ENCODE data around the gene DUS2.
"Not testable (repeated sequence)": the region's sequence is repeated elsewhere in the genome, so short reads cannot be mapped to it uniquely, and the experiment has no call there.

The DUS2 gene

DNA sequence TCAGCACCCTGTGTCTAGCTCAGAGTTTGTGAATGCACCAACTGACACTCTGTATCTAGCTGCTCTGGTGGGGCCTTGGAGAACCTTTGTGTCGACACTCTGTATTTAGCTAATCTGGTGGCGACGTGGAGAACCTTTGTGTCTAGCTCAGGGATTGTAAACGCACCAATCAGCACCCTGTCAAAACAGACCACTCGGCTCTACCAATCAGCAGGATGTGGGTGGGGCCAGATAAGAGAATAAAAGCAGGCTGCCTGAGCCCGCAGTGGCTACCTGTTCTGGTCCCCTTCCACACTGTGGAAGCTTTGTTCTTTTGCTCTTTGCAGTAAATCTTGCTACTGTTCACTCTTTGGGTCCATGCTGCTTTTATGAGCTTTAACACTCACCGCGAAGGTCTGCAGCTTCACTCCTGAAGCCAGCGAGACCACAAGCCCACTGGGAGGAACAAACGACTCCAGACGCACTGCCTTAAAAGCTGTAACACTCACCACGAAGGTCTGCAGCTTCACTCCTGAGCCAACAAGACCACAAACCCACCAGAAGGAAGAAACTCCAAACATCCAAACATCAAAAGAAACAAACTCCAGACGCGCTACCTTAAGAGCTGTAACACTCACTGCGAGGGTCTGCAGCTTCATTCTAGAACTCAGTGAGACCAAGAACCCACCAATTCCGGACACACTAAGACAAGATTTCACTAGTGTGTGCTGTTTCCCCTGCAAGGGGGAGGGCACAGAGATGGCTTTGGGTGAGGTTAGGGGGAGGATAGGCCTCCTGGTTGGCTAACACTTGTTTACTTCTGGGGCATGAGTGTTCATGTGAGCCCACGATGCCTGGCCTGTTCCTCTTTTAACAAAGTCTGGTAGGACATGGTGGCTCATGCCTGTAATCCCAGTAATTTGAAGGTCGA lies 24.1 kb upstream of the DUS2 start, which contains the start of gene DPEP2:
Gene DPEP2 (minus strand): TSS at position 706 of the 910 bp plus-strand sequence. CDS start 6,272 bp downstream, outside the sequence.
- peak; percentile 60 for DNase-seq

DNA sequence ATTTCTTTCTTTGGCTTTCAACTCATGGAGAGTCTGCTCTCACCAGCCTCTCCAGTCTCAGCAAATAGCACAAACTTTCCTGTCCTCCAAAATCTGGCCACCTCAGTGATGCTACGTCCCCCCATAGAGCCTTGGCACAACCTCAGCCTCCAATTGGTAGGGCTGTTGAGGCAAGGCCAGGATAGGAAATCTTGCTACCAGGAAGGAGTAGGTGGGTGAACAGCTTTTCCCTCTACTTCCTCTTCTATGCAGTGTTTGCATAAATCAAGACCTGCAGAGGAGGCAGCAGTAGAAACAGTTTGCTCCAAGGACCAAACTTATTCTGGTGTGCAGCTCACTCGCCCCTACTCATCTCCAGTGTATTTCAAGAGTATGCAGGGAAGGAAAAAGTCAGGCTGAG lies 23.1 kb upstream of the DUS2 start:
- no peak for DNase-seq

DNA sequence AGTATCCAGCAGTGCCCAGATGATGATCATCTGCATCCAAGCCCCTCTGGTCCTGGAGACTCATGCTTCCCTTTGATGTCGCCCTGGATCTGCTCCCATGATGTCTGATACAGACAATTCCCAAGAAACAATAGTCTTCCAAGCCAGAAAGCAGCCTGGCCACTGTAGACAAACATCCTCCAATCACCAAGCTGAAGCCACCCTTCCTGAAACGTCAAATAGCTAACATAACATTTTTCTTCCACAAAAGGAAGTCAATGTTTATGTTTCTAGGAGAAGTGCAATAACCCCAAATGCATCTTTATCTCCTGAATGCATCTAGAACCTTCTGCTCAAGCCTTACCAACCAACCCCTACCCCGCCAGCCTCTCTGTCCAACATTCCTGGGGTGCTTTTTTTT lies 22.6 kb upstream of the DUS2 start:
- DNase-seq = no peak

DNA sequence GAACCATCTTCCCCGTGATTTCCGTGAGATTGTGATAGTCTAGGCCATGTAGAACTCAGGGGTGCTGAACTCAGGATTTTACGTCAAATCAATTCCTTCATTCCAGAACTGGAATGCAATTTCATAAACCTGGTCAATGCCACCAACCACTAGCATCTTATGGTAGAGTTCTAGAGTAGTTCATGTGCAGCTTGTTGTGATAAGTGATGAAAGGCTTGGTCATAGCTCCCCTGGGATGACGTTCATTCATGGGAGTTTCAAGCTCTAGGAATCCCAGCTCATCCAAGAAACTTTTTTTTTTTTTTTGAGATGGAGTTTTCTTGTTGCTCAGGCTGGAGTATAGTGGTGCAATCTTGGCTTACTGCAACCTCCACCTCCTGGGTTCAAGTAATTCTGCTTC lies 20.1 kb upstream of the DUS2 start:
- DNase-seq = no peak

- no peak for DNase-seq
Measured at GRCh38 chr16:68005211-68005610, 17.9 kb upstream of the DUS2 start.

DNA sequence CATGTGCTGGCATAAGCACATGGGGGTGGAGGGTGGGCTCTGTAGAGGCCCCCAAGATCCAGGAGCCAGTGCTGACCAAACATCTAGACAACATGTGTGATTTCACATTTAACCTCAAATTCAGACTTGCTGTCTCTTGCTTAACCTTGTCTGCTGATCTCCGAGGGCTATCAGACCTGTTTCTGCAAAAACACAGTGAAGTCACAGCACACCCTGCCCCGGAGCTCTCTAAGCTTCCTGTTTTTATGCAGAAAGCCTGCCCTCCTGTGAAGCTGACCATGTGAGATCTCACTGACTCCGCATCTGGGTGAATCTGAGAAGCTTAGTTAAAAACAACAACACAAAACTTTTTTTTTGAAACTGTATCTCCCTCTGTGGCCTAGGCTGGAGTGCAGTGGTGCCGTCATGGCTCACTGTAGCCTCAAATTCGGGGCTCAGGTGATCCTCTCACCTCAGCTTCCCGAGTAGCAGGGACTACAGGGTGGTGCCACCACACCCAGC lies 17.2 kb upstream of the DUS2 start:
- peak; percentile 69 for DNase-seq

DNA sequence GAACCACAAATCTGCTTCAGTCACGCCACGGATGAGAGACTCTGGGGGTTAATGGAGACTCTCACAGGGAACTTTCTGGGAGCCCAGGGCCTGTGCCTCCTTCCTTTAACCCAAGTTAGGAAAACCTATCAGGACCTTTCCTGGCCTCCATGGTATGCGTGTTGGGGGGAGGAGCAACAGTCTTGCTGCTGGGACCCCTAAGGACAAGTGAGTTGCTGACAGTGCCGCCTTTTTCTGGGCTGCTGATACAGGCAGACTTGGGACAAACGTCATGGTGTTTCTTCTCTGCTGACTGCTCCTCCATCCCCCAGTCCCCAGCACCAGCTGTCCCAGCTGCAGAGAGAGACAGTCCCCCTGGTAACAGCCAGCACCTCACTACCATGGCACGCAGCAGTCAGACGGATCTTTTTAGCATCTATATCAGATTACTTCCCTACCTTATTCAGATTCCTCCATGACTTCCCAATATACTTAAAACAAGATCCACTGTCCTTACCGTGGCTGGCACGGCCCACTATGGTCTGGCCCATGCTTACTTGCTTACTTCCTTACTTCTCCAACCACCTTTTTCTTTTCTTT lies 13.8 kb upstream of the DUS2 start:
- DNase-seq = no peak

DNA sequence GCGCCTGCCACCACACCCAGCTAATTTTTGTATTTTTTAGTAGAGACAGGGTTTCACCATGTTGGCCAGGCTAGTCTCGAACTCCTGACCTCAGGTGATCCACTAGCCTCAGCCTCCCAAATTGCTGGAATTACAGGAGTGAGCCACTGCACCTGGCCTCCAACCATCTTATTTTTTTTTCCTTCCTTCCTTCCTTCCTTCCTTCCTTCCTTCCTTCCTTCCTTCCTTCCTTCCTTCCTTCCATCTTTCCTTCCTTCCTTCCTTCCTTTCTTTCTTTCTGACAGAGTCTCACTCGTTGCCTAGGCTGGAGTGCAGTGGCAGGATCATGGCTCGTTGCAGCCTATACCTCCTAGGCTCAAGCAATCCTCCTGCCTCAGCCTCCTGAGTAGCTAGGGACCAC lies 13.2 kb upstream of the DUS2 start:
- DNase-seq = not testable (repeated sequence)

GRCh38 chr16:68013440-68013839 lies 9.6 kb upstream of the DUS2 start:
- DNase-seq = no peak

- no peak for DNase-seq
Measured at GRCh38 chr16:68015681-68016080, 7.4 kb upstream of the DUS2 start, which contains the start of gene DPEP2NB. TSS of gene DPEP2NB (minus strand) at chr16:68015911. CDS start at chr16:68015770, 141 bp downstream.

- no peak for DNase-seq
Measured at GRCh38 chr16:68019167-68019680, 3.9 kb upstream of the DUS2 start.

DNA sequence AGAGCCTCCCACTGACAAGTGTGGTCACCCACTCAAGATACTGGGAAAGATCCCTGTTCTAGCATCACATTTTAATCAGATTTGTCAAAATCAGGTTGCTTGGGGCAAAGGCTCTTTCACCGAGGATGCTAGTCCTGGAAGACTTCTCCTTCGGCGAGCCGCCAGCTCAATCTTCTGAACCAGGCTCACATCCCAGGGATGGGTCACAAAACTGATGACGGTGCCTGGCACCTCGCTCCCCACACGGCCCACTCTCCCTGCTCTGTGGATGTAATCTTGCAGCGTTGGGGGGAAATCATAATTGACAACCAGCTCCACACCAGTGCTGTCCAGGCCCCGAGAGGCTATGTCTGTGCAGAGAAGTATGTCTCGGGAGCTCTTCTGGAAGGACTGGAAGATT lies 1.6 kb upstream of the DUS2 start:
- DNase-seq = no peak

GRCh38 chr16:68022278-68022727 lies 781 bp upstream of the DUS2 start:
- DNase-seq = no peak

- DNase-seq = no peak
Measured at GRCh38 chr16:68028996-68029395, 5.9 kb downstream of the DUS2 start.

DNA sequence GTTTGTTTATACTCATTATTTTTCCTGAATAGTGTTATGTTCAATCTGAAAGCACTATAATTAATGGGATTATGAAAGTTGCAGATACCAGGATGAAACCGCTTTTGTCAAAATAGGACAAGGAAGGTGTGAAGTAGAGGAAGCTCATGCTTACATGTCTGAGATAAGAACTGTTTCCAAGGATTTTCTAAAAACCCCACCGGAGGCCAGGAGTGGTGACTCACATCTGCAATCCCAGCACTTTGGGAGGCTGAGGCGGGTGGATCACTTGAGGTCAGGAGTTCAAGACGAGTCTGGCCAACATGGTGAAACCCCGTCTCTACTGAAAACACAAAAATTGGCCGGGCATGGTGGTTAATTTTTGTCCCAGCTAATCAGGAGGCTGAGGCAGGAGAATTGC lies 7.0 kb downstream of the DUS2 start:
- not testable (repeated sequence) for DNase-seq

DNA sequence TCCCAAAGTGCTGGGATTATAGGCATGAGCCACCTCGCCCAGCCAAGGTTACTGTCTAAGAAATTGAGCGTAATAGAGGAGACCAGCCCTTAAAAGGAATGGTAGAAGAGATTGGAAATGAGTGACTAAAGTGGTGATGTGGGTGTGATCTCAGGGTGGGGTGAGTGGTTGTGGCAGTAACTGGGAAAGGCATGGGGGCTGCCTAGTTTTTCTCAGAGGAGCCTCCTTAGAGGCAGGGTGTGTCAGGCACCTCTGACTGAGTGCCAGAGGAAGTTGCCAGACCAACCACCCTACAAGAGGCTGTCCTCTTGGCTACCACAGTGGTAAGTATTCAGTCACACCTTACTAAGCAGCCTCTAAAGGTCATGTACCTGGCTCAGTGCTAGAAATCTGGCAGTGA lies 8.9 kb downstream of the DUS2 start:
- no peak for DNase-seq

DNA sequence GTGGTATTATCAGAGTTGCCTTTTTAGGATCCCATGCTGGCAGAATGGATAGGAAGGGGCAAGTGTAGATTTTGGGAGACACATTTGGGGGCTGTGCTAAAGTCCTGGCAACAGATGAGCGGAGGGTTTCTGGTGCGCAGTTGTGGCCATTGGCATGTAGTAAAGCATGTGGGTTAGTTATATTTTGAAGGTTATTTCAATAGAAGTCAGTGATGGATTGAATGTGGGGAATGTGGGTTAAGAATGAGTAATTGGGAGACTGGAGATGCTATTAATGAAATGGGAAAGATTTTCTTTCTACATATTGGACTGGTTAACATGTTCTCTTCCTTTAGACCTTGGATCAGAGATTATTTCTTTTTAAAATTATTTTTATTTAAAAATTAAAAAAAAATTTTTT lies 10.0 kb downstream of the DUS2 start:
- no peak for DNase-seq

GRCh38 chr16:68035227-68035626 lies 12.1 kb downstream of the DUS2 start:
- DNase-seq = no peak

GRCh38 chr16:68037841-68038597 lies 14.9 kb downstream of the DUS2 start:
- no peak for DNase-seq

GRCh38 chr16:68040506-68041288 lies 17.6 kb downstream of the DUS2 start:
- DNase-seq = peak; percentile 93

DNA sequence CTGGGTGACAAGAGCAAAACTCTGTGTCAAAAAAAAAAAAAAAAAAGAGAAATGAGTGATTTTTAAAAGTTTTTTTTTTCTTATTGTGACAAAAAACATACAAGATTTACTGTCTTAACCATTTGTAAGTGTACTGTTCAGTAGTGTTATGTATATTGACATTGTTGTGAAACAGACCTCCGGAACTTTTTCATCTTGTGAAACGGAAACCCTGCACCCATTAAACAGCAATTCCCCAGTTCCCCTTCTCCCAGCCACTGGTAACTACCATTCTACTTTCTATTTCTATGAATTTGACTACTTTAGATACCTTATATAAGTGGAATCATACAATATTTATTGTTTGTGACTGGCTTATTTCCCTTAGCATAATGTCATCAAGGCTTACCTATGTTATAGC lies 18.7 kb downstream of the DUS2 start:
- DNase-seq = no peak

- DNase-seq = no peak
Measured at GRCh38 chr16:68046106-68046505, 23.0 kb downstream of the DUS2 start.
